Measurements from ENCODE around the gene SASS6.

DNA sequence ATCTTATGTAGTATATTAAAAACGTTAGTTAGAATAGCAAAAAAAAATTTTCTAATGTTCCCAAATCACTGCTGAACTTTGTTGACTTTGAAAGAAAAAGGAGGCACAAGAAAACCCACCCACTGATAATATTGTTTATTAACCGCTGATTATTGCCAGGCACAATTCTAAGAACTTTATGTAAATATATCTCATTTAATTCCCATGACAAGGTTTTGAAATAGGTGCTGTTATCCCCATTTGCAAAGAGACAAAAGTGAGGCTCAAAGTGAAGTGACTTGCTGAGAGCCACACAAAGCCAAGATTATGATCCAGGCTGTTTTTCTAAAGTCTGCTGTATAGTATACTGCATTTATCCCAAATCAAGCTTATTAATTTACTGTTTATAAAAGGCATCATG lies 56.4 kb downstream of the SASS6 start:
- TF ChIP-seq EZH2 (IDR thresholded peaks at IDR 0.05; ENCODE audit: low read length, missing control alignments), result no peak
- no peak for TF ChIP-seq CTCF (conservative IDR thresholded peaks at IDR 0.05 in 1 of 2, IDR thresholded peaks at IDR 0.05 in 1 of 2; ENCODE audit: low read depth in 1 of 2, low read length in 2 of 2)

All from fibroblast of lung (primary cell).